Activated CD4-positive, alpha-beta T cell treated with anti-CD3 and anti-CD28 coated beads, Interleukin-2, amount 50 U/mL, for 16 hours (primary cell): ENCODE results near the gene STOML3.
"Not testable (repeated sequence)": the region's sequence is repeated elsewhere in the genome, so short reads cannot be mapped to it uniquely, and the experiment has no call there.

Experiments
- DNase-seq: peaks from one replicate; pipeline ENCODE4 v3.0.0-alpha.2; 2020

STOML3 gene, protein sequence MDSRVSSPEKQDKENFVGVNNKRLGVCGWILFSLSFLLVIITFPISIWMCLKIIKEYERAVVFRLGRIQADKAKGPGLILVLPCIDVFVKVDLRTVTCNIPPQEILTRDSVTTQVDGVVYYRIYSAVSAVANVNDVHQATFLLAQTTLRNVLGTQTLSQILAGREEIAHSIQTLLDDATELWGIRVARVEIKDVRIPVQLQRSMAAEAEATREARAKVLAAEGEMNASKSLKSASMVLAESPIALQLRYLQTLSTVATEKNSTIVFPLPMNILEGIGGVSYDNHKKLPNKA

DNA sequence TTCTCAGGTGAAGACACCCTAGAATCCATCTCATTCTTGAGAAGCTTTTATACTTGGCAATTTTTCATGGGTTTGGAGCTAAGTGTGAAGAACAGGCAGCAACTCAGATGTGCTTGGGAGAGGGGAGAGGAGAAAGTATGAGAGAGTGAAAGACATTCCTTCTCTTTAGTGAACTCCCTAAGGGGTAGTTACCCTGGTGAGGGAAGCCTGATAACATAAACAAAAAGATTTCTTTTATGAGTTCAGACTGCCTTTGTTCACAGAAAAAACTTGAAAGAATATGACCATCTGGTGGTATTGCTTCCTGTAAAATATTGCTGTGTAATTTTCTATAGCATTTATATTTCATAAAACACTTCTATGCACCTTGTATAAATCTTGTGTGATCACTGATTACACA is at the start of gene STOML3:
Gene STOML3, minus strand, starts transcription at position 139 of the 400 bp plus-strand sequence. Its CDS starts 110 bp downstream, at position 29.
- no peak for DNase-seq

DNA sequence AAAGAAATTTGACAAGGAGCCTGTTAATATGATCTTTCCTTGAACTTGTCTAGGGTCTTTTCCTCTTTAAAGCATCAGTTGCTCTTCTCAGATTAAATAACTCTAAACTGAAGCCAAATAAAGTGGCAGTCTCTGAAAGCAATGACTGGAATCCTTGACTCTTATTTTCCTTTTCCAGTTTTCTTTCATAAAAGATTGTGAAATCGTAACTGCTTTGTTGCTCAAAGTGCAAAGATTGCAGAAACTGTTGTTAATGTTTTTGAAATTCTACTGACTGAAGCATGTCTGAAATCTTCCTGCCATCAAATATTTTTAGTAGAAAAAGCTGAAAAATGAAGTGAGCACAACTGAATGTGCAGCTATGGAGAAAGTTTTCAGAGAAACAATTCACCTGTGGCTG is 49.6 kb upstream of the STOML3 start:
- DNase-seq: no peak

DNA sequence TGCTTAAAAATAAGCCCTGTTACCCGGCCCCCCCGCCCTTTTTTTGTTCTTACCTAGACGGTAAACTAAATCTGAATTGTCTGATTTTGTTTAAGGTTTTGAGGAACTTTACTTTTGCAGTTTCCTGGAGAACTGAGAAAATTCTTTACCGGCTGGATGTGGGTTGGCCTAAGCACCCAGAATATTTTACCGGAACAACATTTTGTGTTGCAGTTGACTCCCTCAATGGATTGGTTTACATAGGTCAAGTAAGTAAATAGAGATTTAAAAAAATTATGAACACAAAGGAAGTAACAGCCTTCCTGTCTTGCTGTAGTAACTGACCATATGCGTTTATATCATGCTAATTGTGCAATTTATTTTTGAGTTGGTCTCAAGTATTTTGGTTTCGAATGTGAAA is 48.4 kb upstream of the STOML3 start:
- DNase-seq: no peak

DNA sequence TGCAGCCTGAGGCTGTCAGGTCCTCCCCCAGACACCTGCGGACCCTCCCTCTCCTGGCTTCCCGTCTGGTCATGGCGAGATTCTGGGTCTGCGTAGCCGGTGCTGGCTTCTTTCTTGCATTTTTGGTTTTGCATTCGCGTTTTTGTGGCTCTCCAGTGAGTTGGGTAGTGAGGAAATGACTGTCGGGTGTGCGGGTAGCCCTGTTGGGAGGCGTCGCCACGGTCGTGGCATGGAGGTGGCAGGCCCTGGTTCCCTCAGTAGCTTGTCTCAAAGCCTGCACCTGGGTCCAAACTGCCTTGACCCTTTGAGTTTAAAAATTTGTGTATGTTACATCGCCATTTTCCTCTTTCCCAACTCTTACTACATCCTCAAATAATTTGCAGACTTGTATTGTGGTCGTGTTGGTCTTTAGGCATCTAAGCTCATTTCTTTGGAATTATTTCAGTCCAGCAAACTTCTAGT is 48.0 kb upstream of the STOML3 start:
- peak; percentile 79 for DNase-seq

DNA sequence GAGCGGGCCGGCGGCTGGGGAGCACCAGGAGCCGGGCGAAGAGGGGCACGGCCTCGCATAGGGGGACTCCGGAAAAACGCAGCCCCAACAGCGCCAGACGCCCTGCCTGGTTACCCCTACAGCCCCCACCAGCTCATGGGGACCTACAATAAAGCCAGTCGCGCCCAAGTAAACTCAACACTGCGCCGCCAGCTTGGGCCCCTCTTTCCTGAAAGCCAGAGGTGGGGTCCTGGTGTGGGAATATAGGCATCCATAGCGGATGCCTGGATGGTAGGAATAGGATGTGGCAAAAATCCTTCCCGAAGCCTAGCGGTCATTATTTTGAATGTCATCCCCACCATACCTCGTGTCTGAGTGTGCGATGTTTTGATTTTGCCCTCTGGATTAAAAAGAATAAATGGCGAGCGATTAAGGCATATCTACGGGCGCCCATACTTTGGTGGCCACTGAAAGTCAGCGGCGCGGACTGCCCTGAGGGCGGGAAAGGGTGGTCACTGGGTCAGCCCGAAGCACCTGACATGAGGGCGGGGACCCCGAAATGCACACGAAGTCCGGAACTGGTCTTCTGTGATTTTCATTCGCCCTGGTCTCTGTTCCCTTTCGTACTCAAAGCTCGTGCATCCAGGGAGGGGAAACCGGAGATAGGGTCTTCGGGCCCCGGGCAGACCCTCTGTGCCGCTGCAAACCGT is 47.4 kb upstream of the STOML3 start, which contains the start of the genes NHLRC3 and PROSER1:
Gene NHLRC3, plus strand, starts transcription at position 577 of the 689 bp plus-strand sequence. CDS start 184 bp downstream, outside the sequence.
Gene PROSER1, minus strand, starts transcription at position 210 of the 689 bp plus-strand sequence. CDS start 847 bp downstream, outside the sequence.
- peak; percentile 84 for DNase-seq

DNA sequence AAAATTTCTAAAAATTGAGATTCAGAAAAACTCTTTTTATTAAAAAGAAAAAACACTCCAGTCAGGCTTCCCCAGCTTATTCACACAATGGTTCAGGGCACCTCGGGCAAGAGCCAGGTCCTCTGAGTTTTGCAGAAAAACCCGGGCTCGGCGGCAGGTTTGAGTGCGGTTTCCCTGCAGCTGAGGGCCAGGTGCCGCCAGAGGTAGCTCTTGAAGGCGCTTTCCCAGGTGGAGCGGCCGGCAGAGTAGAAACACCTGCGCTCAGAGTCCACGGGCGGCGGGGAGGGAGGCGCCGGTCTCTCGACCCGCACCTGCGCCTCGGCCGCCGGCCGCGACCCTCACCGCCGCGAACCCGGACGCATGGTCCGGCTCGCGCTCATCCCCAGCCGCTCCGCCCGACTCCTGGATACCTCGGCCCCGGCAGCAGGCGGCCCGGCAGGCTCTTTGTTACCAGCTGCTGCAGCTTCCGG is 46.8 kb upstream of the STOML3 start:
- no peak for DNase-seq

DNA sequence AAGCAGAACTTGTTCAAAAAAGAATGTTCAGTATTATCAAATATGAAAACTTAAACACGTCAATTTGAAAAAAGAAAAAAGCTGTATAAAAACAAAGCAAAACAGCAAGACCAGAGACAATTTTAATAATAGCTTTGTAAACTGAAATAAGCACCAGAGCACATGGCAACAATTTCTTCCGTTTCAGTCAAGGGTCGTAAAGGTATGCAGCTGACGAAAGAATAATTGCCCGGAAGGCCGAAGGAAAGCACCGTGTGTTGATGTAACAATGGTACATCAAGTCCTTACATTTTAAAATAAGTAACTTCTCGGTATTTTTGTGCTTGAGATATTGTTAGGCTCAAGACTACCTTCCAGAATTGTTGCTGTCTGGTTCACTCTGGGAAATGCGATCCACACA is 45.6 kb upstream of the STOML3 start:
- DNase-seq: peak; percentile 52

DNA sequence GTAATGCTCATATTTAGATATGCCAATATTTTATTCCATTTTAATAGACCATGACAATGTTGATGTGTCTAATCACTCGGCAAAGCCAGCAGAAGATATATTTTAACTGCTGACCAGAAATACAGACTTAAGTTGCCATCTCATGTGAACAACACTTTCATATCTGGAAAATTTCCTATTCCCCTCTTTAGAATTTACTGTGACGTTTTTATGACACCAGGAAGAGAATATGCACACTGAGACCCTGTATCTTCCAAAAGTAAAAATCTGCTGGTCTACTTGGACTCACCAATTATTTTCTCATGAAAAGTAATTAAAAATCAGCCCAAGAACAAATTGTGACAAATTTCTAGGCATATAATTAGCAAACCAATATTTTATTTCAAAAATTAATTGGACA is 45.2 kb upstream of the STOML3 start:
- DNase-seq: no peak

DNA sequence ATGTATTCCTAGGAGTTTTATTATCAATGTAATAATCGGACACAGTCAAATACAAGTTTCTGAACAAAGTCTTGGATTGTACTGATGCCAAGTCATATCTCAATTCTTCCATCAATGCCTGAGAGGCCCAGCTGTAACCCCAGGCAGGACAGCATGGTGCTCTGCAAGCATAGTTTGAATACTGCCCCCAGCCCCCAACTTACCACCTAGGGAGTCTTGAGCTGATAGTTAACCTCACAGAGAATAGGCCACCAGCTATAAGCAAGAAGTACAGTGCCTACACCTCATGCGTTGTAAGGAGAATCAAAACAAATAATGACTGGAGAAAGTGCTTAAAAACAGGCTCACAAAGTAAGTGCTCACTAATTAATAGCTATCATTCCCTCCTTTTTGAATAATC is 44.6 kb upstream of the STOML3 start:
- DNase-seq: no peak

DNA sequence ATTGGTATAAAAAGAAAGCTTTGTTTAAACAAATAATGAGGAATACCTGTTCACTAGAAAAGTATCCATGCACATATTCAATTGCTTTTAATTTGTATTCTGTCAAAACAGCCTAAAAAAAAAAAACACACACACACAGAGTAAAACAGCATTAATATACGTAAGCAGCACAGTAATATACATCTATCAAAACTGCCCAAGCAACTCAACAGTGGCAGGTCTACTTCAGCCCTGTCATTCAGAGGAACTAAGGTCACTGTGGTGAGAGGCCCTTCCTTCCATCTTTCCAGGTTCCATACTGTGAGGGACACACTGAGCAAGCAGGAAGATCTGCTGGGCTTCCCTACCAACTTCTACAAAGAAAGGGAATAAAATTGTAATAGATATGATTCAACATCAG is 43.5 kb upstream of the STOML3 start:
- no peak for DNase-seq

DNA sequence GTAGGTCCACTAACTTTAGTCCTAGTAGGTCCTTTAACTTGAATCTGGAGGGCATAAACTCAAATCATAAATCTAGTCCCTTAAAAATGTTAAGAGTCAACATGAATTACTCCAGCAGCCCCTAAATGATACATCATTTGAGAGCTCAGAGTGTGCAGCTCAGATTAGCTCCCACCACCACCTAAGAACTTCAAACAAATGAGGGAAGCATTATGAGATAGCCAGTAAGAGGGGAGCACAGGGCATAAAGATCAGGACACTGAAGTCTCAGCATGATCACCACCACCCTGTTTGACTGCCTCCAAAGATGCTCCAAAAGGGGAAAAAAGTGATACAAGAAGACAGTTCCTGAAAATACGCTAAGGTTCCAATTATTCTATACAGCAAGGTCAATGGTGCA is 41.5 kb upstream of the STOML3 start:
- DNase-seq: no peak

DNA sequence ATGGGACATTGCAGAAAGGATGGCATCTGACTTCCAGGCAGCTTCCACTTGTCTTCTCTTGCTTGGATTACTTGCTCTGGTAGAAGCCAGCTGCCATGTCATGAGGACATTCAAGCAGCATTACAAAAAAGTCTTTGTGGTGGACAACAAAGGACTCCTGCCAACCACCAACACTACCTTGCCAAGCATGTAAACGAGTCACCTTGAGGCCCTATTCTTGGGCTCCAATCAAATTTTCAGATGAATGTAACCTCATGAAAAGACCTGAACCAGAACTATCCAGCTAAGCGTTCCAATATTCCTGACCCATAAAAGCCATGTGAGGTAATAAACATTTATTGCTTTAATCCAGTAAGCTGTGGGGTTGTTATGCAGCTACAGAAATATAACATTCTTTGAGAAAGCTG is 34.8 kb upstream of the STOML3 start:
- DNase-seq: no peak

DNA sequence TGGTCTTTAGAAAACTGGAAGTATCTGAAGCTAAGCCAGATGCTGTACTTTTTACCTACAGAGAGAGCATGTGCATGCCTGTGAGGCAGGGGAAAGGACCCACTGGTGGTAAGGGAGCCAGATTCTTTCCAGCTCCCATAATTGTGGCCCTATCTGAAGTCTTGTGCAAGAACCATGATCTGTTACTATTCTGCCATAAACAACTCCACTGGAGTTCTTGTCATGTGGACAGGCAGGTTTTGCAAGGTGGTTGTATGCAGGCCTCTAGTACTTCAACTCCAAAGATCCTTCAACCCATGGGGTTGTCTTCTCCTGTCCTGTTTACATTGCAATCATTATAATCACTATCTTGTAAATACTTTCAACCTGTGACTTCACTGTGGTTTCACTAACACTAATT is 33.1 kb upstream of the STOML3 start:
- no peak for DNase-seq

DNA sequence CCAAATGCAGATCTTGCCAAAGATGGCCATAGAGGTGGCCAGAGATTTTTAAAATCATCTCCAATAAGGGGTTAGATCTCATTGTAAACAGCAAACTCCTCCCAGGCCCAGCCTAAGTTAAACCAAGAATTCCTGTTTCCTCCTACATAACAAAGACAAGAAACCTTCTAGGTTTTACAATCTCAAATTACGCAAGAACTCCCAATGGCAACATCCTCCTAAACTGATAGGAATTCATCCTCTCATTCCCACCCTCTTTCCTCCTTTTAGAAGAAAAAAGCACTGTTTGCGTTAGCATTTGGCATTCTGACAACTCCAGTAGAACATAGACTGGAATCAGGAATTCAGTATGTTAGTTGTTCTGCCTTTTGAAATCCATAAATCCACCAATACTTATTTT is 32.7 kb upstream of the STOML3 start:
- no peak for DNase-seq

DNA sequence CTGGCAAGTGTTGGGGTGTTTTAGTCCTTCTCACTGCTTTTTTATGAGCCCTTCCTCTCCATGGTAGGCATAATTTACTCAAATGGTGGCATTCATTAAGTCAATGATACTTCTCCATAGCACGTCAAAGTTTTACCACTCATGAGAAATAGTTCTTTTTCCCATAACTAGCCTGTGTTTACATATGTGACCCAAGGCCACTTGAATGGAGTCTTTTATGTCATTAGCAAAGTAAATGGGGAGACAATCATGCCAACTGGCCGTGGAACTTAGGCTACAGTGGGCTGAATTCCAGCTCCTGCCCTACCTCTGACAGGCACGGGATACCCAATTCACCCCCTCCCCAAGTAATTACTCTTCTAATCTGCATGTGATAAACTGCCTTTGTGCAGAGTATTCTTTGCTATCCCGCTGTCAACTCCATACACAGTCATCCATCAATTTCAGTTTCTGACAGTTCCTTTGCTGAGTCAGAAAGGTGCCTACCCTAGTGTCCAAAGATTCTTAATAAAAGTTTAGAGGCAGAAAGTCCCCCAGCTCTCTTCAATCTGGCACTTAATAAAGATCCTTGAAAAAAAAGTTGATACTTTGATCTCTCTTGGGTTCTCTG is 30.3 kb upstream of the STOML3 start:
- no peak for DNase-seq

DNA sequence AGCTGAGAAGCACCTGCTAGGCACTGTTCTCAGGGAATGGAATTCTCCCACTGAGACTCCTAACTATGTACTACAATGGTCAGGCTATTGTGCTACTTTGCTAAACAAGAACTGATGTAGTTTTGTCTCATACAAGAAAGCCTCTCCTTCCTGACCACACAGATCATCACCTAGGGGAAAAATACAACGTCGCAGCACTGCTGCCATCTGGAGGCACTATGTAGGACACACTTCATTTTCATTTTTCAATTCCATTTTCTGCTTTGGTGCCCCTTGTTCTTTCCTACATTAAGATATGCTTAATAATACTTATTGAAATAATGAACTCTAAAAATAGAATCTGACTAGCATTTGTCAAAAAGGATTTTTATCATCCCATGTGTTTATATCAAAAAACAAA is 26.2 kb upstream of the STOML3 start:
- peak; percentile 44 for DNase-seq

DNA sequence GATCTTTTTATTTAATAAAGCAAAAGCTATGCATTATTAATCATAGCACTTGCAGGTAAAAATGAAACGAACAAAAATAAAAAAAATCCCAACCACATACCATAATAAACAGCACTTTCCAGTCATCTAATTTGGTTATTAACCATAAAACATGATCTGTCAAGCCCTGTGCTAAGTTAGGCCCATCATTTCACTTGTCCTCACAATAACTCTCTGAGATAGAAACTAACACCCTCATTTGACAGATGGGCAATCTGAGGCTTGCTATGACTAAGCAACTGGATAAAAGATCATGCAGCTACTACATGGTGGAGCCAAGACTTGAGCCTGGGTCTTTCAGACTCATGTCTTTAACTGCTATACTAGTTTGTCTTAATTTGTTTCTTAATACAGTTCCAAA is 25.5 kb upstream of the STOML3 start:
- DNase-seq: peak; percentile 64

DNA sequence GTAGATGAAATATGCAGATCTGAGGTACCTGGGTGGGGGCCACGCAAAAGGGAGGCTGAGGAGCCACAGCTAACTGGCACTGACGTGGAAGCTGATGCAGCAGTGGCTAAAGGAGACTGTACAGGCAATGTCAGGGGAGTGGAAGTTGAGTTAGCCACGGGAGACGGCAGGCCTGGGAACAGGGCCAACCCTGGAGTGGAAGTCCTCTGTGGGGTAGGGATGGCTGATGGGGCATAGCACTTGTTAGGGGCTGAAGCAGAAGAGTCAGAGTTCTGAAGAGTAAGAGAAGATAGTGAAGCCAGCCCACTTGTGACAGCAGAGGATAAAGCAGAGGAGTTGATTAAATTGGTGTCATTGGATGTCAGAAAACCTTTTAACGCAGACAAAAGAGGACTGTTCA is 22.8 kb upstream of the STOML3 start:
- DNase-seq: no peak

DNA sequence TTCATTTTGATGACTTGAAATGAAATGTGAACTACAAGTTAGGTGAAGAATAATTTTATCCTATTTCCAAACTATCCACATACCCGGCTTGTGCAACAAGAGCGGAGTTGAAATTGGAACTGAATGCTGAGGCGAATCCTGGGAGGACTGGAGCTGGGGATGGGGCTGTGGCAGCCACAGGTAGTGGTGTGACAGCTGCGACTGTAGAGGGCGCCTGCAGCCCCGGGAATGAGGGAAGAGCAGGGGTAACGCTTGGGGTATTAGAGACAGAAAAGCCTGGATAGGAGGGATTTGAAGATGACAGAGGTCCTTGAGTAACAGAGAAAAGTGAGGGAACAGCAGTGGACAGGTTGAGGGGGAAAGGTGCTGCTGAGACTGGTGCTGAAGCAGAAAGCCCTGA is 22.0 kb upstream of the STOML3 start:
- no peak for DNase-seq

DNA sequence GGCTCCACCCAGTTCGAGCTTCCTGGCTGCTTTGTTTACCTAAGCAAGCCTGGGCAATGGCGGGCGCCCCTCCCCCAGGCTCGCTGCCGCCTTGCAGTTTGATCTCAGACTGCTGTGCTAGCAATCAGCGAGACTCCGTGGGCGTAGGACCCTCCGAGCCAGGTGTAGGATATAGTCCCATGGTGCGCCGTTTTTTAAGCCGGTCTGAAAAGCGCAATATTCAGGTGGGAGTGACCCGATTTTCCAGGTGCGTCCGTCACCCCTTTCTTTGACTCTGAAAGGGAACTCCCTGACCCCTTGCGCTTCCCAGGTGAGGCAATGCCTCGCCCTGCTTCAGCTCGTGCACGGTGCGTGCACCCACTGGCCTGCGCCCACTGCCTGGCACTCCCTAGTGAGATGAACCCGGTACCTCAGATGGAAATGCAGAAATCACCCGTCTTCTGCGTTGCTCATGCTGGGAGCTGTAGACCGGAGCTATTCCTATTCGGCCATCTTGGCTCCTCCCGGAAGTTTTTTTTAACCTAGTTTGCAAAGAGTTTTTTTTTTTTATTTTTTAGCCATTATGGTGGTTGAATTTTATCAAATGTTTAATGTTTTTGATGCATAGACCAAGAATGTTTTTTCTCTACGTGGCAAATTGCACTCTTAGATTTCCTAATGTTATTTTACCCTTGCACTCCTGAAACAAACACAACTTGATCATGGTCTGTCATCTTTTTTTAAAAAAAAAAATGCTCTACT is 15.9 kb upstream of the STOML3 start:
- not testable (repeated sequence) for DNase-seq

DNA sequence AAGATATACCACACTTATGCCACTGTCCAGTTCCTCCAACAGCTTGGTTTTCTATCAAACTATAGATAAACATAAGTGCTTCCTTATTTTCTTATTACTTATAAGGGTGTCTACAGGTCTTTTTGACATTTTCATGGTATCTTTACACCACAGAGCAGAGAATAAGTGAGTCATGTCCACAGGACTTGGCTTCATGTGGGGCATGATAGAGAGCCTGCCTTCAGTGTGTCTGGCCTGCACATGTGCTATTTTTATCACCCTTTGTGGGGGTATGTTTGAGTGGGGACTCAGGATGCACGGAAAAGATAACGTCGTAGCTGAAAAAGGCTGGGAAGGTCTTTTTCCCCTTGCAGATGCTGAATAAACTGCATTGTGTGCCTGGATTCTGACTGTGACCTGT is 8.1 kb upstream of the STOML3 start:
- no peak for DNase-seq

DNA sequence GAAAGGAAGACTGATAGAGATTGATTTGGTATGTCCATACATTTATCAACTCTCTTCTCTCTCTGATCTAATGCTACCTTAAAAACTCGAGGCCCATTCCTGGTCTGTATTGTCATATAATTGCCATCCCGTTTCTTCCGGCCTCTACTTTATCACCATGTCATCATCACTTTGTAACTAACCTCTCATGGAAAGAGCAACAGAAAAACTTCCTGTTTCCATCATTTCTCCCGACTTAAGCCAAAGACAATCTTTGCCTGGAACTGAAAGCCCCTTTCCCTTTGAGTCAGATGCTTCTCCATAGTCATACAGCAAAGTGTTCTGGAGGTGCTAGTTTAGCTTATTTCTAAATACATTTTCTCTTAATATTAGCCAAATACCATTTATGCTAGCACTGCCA is 2.8 kb upstream of the STOML3 start:
- no peak for DNase-seq

DNA sequence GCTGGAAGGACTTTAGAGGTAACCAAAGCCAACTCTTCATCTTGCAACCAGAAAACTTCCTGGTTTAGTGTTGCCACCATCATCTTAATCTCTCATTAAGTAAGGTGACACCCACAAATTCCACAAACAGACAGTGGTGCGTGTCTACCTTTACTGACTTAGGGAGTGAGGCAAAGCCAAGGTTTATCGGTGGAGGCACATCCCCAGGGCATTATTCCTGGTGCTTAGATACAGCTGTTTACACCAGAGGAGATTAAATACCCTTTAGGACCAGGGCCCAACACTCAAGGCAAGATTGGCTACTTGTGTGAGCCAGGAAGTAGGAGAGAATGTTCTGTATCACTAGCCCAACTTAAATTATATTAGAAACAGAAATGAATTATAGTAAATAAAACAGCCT is 9.5 kb downstream of the STOML3 start:
- DNase-seq: no peak
